Measurements from ENCODE around the gene TAOK1.

The TAOK1 gene

GRCh38 chr17:29582254-29582765 is 192.1 kb downstream of the TAOK1 start:
- Histone ChIP-seq H3K27ac (no peak overlapping the region), H3K27me3 (replicated peaks) (no peaks in the 10 kb centered on the region), H3K4me3 (ENCODE audit: low read depth, low read length) (no peak overlapping the region), H3K36me3 (replicated peaks) (peaks cover 33% of the 10 kb centered on the region)
- in situ Hi-C loops (cut with HindIII; ENCODE audit: low pct_ligation_motif_present, low sequenced_read_pairs) = no loop called here
- TF ChIP-seq CTCF (IDR thresholded peaks at IDR 0.05; ENCODE audit: low read depth, low read length, missing control alignments) = no peak
- DNase-seq = no peak

GRCh38 chr17:29582772-29583171 is 192.6 kb downstream of the TAOK1 start:
- no peak for TF ChIP-seq CTCF (IDR thresholded peaks at IDR 0.05; ENCODE audit: low read depth, low read length, missing control alignments)
- Histone ChIP-seq H3K4me3 (ENCODE audit: low read depth, low read length) (no peak overlapping the region), H3K27me3 (replicated peaks) (no peaks in the 10 kb centered on the region), H3K36me3 (replicated peaks) (peaks cover 29% of the 10 kb centered on the region), H3K27ac (no peak overlapping the region)
- DNase-seq = no peak
- in situ Hi-C loops (cut with HindIII; ENCODE audit: low pct_ligation_motif_present, low sequenced_read_pairs) = no loop called here

GRCh38 chr17:29583324-29584248 is 193.4 kb downstream of the TAOK1 start:
- Histone ChIP-seq H3K27ac (no peak overlapping the region), H3K27me3 (replicated peaks) (no peaks in the 10 kb centered on the region), H3K36me3 (replicated peaks) (peaks cover 21% of the 10 kb centered on the region), H3K4me3 (ENCODE audit: low read depth, low read length) (no peak overlapping the region)
- TF ChIP-seq CTCF (IDR thresholded peaks at IDR 0.05; ENCODE audit: low read depth, low read length, missing control alignments) = no peak
- in situ Hi-C loops (cut with HindIII; ENCODE audit: low pct_ligation_motif_present, low sequenced_read_pairs) = no loop called here
- no peak for DNase-seq

GRCh38 chr17:29584452-29585079 is 194.4 kb downstream of the TAOK1 start:
- peaks cover 21% of the 10 kb centered on the region for H3K36me3 ChIP-seq (replicated peaks)
- H3K4me3 ChIP-seq (ENCODE audit: low read depth, low read length) = no peak overlapping the region

GRCh38 chr17:29585080-29585751 is 195.1 kb downstream of the TAOK1 start:
- no peak for DNase-seq
- in situ Hi-C loops (cut with HindIII; ENCODE audit: low pct_ligation_motif_present, low sequenced_read_pairs) = no loop called here
- Histone ChIP-seq H3K27me3 (replicated peaks) (no peaks in the 10 kb centered on the region), H3K27ac (peak overlapping the region; percentile 9), H3K4me3 (ENCODE audit: low read depth, low read length) (no peak overlapping the region), H3K36me3 (replicated peaks) (peaks cover 21% of the 10 kb centered on the region)
- peak; percentile 63 for TF ChIP-seq CTCF (IDR thresholded peaks at IDR 0.05; ENCODE audit: low read depth, low read length, missing control alignments)

More at GRCh38 chr17:29584452-29585079, 194.4 kb downstream of the TAOK1 start:
- in situ Hi-C loops (cut with HindIII; ENCODE audit: low pct_ligation_motif_present, low sequenced_read_pairs) = no loop called here
- DNase-seq = no peak
- H3K27me3 ChIP-seq (replicated peaks) = no peaks in the 10 kb centered on the region
- no peak for TF ChIP-seq CTCF (IDR thresholded peaks at IDR 0.05; ENCODE audit: low read depth, low read length, missing control alignments)
- peak overlapping the region; percentile 9 for H3K27ac ChIP-seq

All from brain microvascular endothelial cell (primary cell).